Activated T-cell treated with anti-CD3 and anti-CD28 coated beads for 1 hour (primary cell): Measurements from ENCODE around the gene GADD45G.

Experiments used
- DNase-seq: peaks from one replicate; pipeline ENCODE4 v3.0.0-alpha.2; 2020; ENCODE audit warnings: low read depth

The GADD45G gene

GRCh38 chr9:89609426-89610006 lies 4.7 kb downstream of the GADD45G start:
- no peak for DNase-seq

- no peak for DNase-seq
These were observed 5.6 kb downstream of the GADD45G start for GRCh38 chr9:89610391-89610925.

- no peak for DNase-seq
These were observed 6.6 kb downstream of the GADD45G start for GRCh38 chr9:89611425-89611824.

DNA sequence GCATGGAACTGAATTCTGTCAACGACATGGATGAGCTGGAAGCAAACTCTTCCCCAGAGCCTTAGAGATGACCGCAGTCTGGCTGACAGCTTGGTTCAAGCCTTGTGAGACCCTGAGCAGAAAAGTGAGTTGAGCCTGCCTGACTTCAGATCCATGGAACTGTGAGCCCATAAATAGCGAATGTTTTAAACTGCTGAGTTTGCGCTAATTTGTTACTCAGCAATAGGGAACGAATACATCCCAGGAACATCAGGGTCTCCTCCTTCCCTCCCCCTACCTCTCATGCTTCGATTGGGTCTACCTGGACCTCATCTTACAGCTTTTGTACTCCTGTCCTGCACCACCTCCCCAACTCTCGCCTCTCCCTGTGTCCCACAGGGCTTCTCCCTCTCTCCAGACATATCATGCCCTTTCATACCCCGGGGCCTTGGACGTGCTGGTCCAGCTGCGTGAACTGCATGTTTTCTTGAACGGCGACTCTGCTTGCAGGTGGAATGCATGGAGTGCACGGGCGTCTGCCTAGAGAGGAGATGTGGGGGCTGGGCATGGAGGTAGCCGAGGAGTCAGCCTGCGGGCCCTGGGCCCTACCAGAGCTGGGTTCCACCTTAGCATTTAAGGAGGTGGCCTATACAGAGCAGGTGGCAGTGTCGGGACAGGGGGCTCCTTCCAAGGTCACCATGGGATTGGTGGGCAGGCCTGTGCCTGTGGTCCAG lies 7.9 kb downstream of the GADD45G start:
- no peak for DNase-seq

DNA sequence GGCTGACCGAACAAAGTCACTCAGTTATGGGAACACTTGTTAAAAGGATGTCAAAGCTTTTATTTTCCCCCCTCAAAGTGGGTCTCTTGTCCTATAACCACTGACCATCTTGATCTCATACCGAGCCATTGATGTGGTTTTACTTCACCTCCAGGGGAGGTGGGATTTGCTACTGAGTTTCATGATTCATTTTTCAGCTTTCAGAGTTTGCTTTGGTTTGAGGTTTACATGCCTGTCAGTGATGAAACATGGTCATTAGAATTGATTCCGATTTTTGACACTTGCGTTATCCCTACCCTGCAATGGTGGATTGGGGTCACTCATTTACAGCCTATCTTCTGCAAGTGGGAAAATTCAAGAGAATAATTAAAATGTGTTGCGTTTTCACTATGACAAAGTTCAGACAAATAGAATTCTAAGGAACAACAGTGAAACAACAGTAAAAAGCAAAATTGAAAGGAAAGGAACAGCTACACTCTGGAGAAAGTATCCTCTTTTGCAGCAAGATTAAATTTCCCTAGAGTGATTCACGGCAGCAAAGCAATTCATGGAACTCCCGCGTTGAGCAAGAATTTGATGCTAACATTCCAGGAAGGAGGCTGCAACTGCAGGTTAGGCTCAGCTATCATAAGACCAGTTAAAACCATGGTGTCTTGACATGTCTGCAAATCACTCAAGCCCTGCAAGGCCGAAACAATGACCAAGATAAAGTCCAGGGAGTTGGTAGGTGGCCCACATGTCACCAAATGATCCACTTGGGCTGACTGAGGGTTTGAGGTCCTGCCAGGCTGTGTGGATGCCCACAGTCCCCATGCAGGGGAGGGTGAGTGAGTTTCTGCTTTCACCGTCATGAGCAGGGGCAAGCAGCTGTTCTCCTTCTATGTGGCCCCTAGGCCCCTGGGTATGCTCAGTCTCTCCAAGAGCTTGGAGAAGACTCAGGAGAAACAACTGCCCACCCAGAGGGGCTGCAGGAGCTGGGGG lies 9.4 kb downstream of the GADD45G start:
- no peak for DNase-seq

DNA sequence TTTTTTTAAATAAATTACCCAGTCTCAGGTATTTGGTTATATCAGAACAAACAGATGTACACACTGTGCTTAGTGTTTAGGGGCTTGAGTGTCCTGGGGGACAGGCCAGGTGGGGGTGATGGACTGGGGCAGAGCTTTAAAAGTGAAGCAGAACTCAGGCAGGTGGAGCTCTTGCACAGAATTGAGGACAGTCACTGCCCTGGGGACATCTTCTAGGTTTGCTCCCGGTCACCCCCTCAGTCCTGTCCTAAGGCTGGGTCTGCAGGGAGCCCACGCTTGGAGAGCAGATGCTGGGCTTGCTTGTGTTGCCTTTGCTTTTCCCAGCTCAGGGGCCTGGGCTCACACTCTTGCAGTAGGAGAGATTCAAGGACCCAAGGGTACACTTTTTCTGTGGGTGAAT lies 10.8 kb downstream of the GADD45G start:
- DNase-seq = no peak

- DNase-seq = no peak
These were observed 11.6 kb downstream of the GADD45G start for GRCh38 chr9:89616411-89616810.

GRCh38 chr9:89617978-89618377 lies 13.2 kb downstream of the GADD45G start:
- DNase-seq = no peak

- DNase-seq = no peak
These were observed 14.2 kb downstream of the GADD45G start for GRCh38 chr9:89619019-89619418.

DNA sequence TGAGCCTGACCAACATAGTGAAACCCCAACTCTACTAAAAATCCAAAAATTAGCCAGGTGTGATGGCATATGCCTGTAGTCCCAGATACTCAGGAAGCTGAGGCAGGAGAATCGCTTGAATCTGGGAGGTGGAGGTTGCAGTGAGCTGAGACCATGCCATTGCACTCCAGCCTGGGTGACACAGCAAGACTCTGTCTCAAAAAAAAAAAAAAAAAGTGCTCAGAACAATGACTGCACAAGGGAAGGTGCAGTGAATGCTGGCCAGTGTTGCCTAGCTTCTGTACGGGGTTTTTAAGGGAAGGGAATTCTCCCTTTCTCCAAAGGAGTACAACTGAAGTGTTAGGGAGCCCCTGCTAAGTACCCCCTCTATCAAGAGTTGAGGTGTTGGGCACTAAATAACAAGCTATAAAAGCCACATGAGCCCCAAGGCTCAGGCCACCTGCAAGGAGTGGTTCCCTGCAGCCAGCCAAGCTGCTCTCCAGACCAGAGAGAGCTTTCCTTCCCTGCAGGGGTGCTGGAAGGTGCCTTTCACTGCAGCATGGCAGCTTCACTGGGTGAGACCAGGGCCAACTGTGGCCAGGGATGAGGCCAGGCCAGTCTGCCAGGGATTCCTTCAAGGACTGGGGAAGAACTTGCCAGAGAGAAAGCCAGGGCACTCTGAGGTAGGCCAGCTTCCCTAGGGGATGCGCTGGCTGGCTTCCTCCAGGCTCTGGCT lies 14.8 kb downstream of the GADD45G start:
- no peak for DNase-seq

DNA sequence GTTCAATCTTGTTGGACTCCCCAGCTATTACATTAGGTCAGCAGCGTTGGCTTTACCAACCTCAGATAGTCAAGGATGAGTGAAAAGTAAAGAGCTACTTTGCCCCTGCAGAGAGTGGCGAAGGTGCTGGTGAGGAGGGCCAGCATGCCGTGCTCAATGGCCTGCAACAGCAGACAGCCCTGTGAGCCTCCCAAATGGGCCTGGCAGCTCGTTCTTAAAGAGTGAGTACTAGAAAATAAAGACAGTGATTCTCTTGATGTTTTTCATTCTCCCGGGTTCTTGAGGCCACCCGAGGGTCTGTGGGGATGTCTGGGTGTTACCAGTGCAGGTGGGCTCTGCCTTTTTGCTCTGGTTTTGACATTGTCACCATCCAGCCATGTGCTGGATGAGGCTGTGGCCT lies 16.2 kb downstream of the GADD45G start:
- no peak for DNase-seq

DNA sequence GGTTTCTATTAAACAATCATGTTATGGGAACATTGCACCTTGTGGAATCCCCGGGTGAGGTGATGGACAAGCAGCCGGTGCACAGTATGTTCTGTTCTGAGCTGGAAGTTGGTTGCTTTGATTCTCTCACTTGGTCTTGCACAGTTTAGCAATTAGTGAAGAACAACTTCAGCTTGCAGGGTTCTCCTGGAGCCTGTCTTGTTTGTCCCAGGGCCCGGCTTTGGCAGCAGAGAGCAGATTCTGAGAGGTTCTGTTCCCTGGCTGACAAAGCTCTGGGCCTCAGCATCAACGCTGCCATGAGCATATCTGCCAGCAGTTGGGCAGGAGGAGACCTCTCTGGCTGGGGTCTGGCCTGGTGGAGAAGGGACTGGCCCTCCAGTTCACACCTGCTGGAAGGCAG lies 16.9 kb downstream of the GADD45G start:
- no peak for DNase-seq

- no peak for DNase-seq
These were observed 18.4 kb downstream of the GADD45G start for GRCh38 chr9:89622933-89623861.

GRCh38 chr9:89623925-89624420 lies 19.2 kb downstream of the GADD45G start:
- DNase-seq = no peak

GRCh38 chr9:89625721-89626687 lies 21.2 kb downstream of the GADD45G start:
- no peak for DNase-seq

- DNase-seq = no peak
These were observed 22.0 kb downstream of the GADD45G start for GRCh38 chr9:89626741-89627265.

DNA sequence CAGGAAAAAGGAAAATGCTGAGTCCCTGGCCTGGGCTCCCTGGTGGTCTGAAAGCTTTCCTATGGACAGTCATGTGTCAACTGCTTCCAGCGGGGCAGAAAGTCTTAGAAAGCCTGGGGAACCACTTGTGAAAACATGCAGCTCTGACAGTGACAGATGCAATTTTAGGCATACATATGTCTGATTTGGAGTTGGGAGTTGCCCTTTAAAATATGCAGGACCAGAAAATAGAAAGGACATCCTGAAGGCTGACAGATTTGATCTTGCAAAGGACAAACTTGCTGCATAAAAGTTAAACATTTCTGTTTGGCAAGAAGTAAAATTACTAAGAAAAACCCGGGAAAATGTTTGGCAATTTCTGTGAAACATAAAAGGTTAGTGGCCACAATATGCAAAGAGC lies 23.8 kb downstream of the GADD45G start:
- no peak for DNase-seq

- no peak for DNase-seq
These were observed 24.5 kb downstream of the GADD45G start for GRCh38 chr9:89629081-89629976.
